Transverse colon (tissue), 4 donors: ENCODE measurements around the gene C2orf81. TPM values are rescaled to one million over a fixed set of nuclear protein-coding genes. Genes with fewer than 3 reads are reported as not detected.

ENCODE experiments used
- DNase-seq: peaks from one replicate; pipeline ENCODE4 v3.0.0-alpha.2; 2019
- H3K27ac ChIP-seq, 4 donors: fragments of 200-600 bp; sonication (generic); 2 replicates each; pipeline ENCODE4 v1.5.1; 2016 to 2018; ENCODE audit warnings: inconsistent platforms in 4 of 4
- H3K27me3 ChIP-seq: fragments of 200-600 bp; sonication (generic); 2 replicates; pipeline ENCODE4 v1.5.1; 2017; ENCODE audit warnings: inconsistent platforms
- H3K36me3 ChIP-seq, 4 donors: fragments of 200-600 bp; sonication (generic); 2 replicates each; pipeline ENCODE4 v1.5.1; 2017 to 2019; ENCODE audit warnings: inconsistent platforms in 4 of 4
- H3K4me1 ChIP-seq, 4 donors: fragments of 200-600 bp; sonication (generic); 2 replicates each; pipeline ENCODE4 v1.5.1; 2017 to 2020; ENCODE audit warnings: inconsistent platforms in 4 of 4
- H3K4me3 ChIP-seq, 4 donors: fragments of 200-600 bp; sonication (generic); 1 replicate in 1 of 4; 2 replicates in 3 of 4; pipeline versions ENCODE4 v1.5.1 to v1.6.1; 2017 to 2019; ENCODE audit warnings: inconsistent platforms in 4 of 4
- H3K9me3 ChIP-seq, 2 donors: fragments of 200-600 bp; sonication (generic); 2 replicates each; pipeline ENCODE4 v1.5.1; 2017 to 2019; ENCODE audit warnings: inconsistent platforms in 2 of 2
- EP300 ChIP-seq: sonication (generic); formaldehyde crosslinking; IDR thresholded peaks from one replicate; pipeline ENCODE4 v1.6.1; 2017; ENCODE audit warnings: antibody characterized with exemption, low read depth
- POLR2A ChIP-seq: fragments of 450-650 bp; IDR thresholded peaks from one replicate; pipeline ENCODE4 v1.6.1; 2016; ENCODE audit warnings: antibody characterized with exemption, mild to moderate bottlenecking, moderate library complexity
- POLR2AphosphoS5 ChIP-seq, 3 donors: sonication (generic); formaldehyde crosslinking; IDR thresholded peaks; one replicate each; pipeline ENCODE4 v1.6.1; 2016; ENCODE audit warnings: antibody characterized with exemption in 3 of 3
- WGBS, 2 donors: methylation state at CpG; one replicate each; pipeline ENCODE4 v1.1.5; 2018; ENCODE audit warnings: low coverage in 1 of 2; 5-methylcytosine and 5-hydroxymethylcytosine counted together
- in situ Hi-C, 4 donors: fragments of 200-750 bp; cut with MboI; loops; one replicate each; pipeline versions ENCODE4 v1.15.0 to v1.15.1; 2017; ENCODE audit warnings: low sequenced_read_pairs in 3 of 4, low pct_ligation_motif_present in 1 of 4, low pct_unique_long_range_greater_than_20kb in 1 of 4
- intact Hi-C: fragments of 100-400 bp; cut with DNase I; formaldehyde crosslinking; loops from one replicate; pipeline ENCODE4 v1.15.1; 2023; ENCODE audit warnings: low total_unique reads
- total RNA-seq, 4 donors: library from RNA; depleted of rRNA; stranded (reverse); fragments of >200 nt; gene quantifications; one replicate each; pipeline ENCODE4 v1.1.0, GENCODE V29; 2016
- TF ChIP-seq, protein P1 (sequence below), 5 experiments: fragments of 200-600 bp in 3 of 5; fragments of 450-650 bp in 2 of 5; sonication (generic) in 3 of 5; IDR thresholded peaks; 1 replicate in 2 of 5; 2 replicates in 3 of 5; pipeline ENCODE4 v1.5.1; 2016 to 2017; ENCODE audit warnings: antibody characterized with exemption in 5 of 5, inconsistent platforms in 3 of 5, mild to moderate bottlenecking in 2 of 5, moderate library complexity in 1 of 5

C2orf81 gene
- total RNA-seq, 4 donors from 2014 or later, result 0.82 to 1.3 TPM; not detected in 2

DNA sequence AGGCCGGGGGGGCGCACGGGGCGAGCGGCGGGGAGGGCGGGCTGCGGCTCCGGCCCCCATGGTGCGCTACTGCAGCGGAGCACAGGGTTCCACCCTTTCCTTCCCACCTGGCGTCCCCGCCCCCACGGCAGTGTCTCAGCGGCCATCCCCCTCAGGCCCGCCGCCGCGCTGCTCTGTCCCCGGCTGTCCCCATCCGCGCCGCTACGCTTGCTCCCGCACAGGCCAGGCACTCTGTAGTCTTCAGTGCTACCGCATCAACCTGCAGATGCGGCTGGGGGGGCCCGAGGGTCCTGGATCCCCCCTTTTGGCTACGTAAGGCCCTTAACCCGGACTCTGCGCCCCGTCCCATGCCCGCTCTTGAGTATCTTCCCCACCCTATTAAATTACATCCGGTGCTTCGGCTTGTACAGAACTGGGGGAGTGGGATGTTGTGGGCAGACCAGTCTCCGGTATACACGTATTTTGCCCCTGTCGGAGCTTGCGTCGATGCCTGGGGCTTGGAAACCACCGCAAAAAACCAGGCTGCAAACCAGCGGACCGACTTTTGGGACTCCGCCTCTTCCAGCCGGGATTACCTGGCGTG lies 36.2 kb upstream of the C2orf81 start:
- H3K36me3 ChIP-seq, result no peaks in the 10 kb centered on the region
- DNase-seq, result peak; percentile 86
- WGBS, 2 donors, result 0% methylated on average over 4 to 34 of the region's 46 CpGs
- peaks cover 21 to 32% (median 27%) of the 10 kb centered on the region in 4 donors for H3K4me1 ChIP-seq
- in situ Hi-C loops (no loop called here), intact Hi-C loops (loop anchor here (1.0 kb wide), 1 partner anchor 16 kb away; no protein-coding TSS in a partner anchor)
- no peaks in the 10 kb centered on the region for H3K9me3 ChIP-seq
- H3K27ac ChIP-seq, result peak overlapping the region; percentile 96 to 99 (median 98)
- H3K4me3 ChIP-seq, result peak overlapping the region; percentile 55 to 70 (median 63)
- H3K27me3 ChIP-seq, result no peaks in the 10 kb centered on the region
- TF ChIP-seq EP300, result no peak
- TF ChIP-seq POLR2AphosphoS5 (IDR thresholded peaks at IDR 0.05), result peak; percentile 92 to 96 (median 96)
- TF ChIP-seq, protein P1, sequence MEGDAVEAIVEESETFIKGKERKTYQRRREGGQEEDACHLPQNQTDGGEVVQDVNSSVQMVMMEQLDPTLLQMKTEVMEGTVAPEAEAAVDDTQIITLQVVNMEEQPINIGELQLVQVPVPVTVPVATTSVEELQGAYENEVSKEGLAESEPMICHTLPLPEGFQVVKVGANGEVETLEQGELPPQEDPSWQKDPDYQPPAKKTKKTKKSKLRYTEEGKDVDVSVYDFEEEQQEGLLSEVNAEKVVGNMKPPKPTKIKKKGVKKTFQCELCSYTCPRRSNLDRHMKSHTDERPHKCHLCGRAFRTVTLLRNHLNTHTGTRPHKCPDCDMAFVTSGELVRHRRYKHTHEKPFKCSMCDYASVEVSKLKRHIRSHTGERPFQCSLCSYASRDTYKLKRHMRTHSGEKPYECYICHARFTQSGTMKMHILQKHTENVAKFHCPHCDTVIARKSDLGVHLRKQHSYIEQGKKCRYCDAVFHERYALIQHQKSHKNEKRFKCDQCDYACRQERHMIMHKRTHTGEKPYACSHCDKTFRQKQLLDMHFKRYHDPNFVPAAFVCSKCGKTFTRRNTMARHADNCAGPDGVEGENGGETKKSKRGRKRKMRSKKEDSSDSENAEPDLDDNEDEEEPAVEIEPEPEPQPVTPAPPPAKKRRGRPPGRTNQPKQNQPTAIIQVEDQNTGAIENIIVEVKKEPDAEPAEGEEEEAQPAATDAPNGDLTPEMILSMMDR (IDR thresholded peaks at IDR 0.05), result peak in 1 of 5 experiments; percentile 20
- TF ChIP-seq POLR2A, result peak; percentile 93

DNA sequence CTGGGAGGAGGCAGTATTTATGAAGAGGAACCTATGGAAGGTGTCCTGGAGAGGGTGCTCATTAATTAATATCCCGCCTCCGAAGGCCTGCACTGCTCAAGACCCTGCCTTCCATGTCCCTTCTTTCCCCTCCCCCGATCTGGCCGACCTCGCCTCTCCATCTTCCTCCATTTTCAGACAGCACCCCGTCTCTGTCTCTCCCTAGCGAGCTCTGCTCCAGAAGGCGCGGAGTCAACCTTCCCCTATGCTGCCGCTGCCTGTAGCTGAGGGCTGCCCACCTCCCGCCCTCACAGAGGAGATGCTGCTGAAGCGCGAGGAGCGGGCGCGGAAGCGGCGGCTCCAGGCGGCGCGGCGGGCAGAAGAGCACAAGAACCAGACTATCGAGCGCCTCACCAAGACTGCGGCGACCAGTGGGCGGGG lies 35.7 kb upstream of the C2orf81 start:
- intact Hi-C loops (loop anchor here (1.0 kb wide), 1 partner anchor 16 kb away; no protein-coding TSS in a partner anchor), in situ Hi-C loops (no loop called here)
- DNase-seq, result no peak
- Histone ChIP-seq H3K36me3 (no peaks in the 10 kb centered on the region), H3K27me3 (no peaks in the 10 kb centered on the region), H3K4me1 (peaks cover 21 to 32% (median 27%) of the 10 kb centered on the region in 4 donors), H3K27ac (peak overlapping the region; percentile 96 to 99 (median 98)), H3K4me3 (peak overlapping the region; percentile 55 to 70 (median 63)), H3K9me3 (no peaks in the 10 kb centered on the region)
- TF ChIP-seq, protein P1 (IDR thresholded peaks at IDR 0.05), result no peak
- TF ChIP-seq EP300, result no peak
- TF ChIP-seq POLR2A, result no peak
- TF ChIP-seq POLR2AphosphoS5 (IDR thresholded peaks at IDR 0.05), result no peak
- WGBS, 2 donors, result 1 to 3% methylated on average over 8 to 13 of the region's 27 CpGs

- intact Hi-C loops, result no loop called here
Measured at GRCh38 chr2:74454654-74455511, 33.5 kb upstream of the C2orf81 start, which contains the start of gene INO80B. Gene INO80B, plus strand, starts transcription at chr2:74455087. Its CDS starts 30 bp downstream, at chr2:74455117.

More at GRCh38 chr2:74454654-74455511, 33.5 kb upstream of the C2orf81 start, which contains the start of gene INO80B:
- Histone ChIP-seq H3K27me3 (no peaks in the 10 kb centered on the region), H3K4me3 (peak within 1 kb of the TSS; percentile 48 to 70 (median 64)), H3K27ac (peak within 1 kb of the TSS; percentile 69 to 84 (median 78)), H3K4me1 (peaks cover 21 to 32% (median 27%) of the 10 kb centered on the region in 4 donors), H3K36me3 (no peaks in the 10 kb centered on the region), H3K9me3 (no peaks in the 10 kb centered on the region)
- 0% methylated on average over 5 to 35 of the region's 40 CpGs for WGBS, 2 donors
- peak; percentile 97 for DNase-seq
- in situ Hi-C loops, result no loop called here
- peak in 2 of 3 donors; percentile 69 to 72 for TF ChIP-seq POLR2AphosphoS5 (IDR thresholded peaks at IDR 0.05)
- TF ChIP-seq, protein P1 (IDR thresholded peaks at IDR 0.05), result no peak
- TF ChIP-seq EP300, result no peak
